CD14-positive monocyte (primary cell): Measurements from ENCODE around the gene PTPRN. TPM values are rescaled to one million over a fixed set of nuclear protein-coding genes. Genes with fewer than 3 reads are reported as not detected.

Source experiments
- DNase-seq, 3 donors: peaks; one replicate each; pipeline ENCODE4 v3.0.0-alpha.2; 2011 to 2022
- H2AFZ ChIP-seq: 2 replicates; pipeline ENCODE4 v1.6.0; 2012; ENCODE audit warnings: mild to moderate bottlenecking, low read depth, low read length, inconsistent platforms; ENCODE audit not compliant: insufficient read depth, poor library complexity, severe bottlenecking
- H3K27ac ChIP-seq, 2 donors: 1 replicate in 1 of 2; 2 replicates in 1 of 2; pipeline ENCODE4 v1.5.1; 2012 to 2013; ENCODE audit warnings: low read length in 2 of 2, control low read depth in 1 of 2, inconsistent platforms in 1 of 2, low read depth in 1 of 2, mild to moderate bottlenecking in 1 of 2
- H3K27me3 ChIP-seq, 2 donors: one replicate each; pipeline versions ENCODE4 v1.6.0 to v1.6.1; 2011 to 2013; ENCODE audit warnings: low read length in 2 of 2; ENCODE audit not compliant: control insufficient read depth in 2 of 2, insufficient read depth in 2 of 2
- H3K36me3 ChIP-seq, 2 donors: replicated peaks in 1 of 2; 1 replicate in 1 of 2; 2 replicates in 1 of 2; pipeline versions ENCODE4 v1.5.1 to v1.6.1; 2012 to 2013; ENCODE audit warnings: low read length in 2 of 2, control low read depth in 1 of 2, inconsistent platforms in 1 of 2, mild to moderate bottlenecking in 1 of 2; ENCODE audit not compliant: insufficient read depth in 2 of 2, control insufficient read depth in 1 of 2
- H3K4me1 ChIP-seq, 2 donors: 1 replicate in 1 of 2; 2 replicates in 1 of 2; pipeline versions ENCODE4 v1.5.1 to v1.6.1; 2012 to 2013; ENCODE audit warnings: low read length in 2 of 2, control low read depth in 1 of 2, inconsistent platforms in 1 of 2, mild to moderate bottlenecking in 1 of 2, moderate library complexity in 1 of 2; ENCODE audit not compliant: insufficient read depth in 2 of 2, control insufficient read depth in 1 of 2
- H3K4me2 ChIP-seq: replicated peaks from 2 replicates; pipeline ENCODE3; 2012; ENCODE audit warnings: low read length, moderate library complexity, mild to moderate bottlenecking; ENCODE audit not compliant: poor library complexity, severe bottlenecking; ENCODE audit errors: extremely low read depth
- H3K4me3 ChIP-seq, 3 experiments: fragments of 200-600 bp in 1 of 3; sonication (generic) in 1 of 3; replicated peaks in 1 of 3; 1 replicate in 2 of 3; 2 replicates in 1 of 3; pipeline ENCODE4 v1.5.1; 2011 to 2013; ENCODE audit warnings: low read length in 3 of 3, mild to moderate bottlenecking in 3 of 3, control low read depth in 2 of 3, low read depth in 2 of 3, inconsistent platforms in 1 of 3, moderate library complexity in 1 of 3
- H3K79me2 ChIP-seq: 2 replicates; pipeline ENCODE4 v1.6.0; 2012; ENCODE audit warnings: mild to moderate bottlenecking, control low read depth, inconsistent platforms, low read length, moderate library complexity; ENCODE audit not compliant: insufficient read depth
- H3K9ac ChIP-seq: 2 replicates; pipeline ENCODE4 v1.6.0; 2017; ENCODE audit warnings: low read length, mild to moderate bottlenecking; ENCODE audit not compliant: insufficient read depth, poor library complexity, severe bottlenecking
- H3K9me3 ChIP-seq, 2 donors: replicated peaks in 1 of 2; 1 replicate in 1 of 2; 2 replicates in 1 of 2; pipeline versions ENCODE4 v1.5.1 to v1.6.1; 2012 to 2013; ENCODE audit warnings: low read length in 2 of 2, control low read depth in 1 of 2; ENCODE audit not compliant: control insufficient read depth in 1 of 2, insufficient read depth in 1 of 2
- H4K20me1 ChIP-seq: 2 replicates; pipeline ENCODE4 v1.6.0; 2012; ENCODE audit warnings: mild to moderate bottlenecking, low read length, control low read depth, moderate library complexity; ENCODE audit not compliant: insufficient read depth
- H3K27ac Mint-ChIP-seq, 7 donors: one replicate each; pipeline ENCODE4 v1.8.0; 2020; ENCODE audit warnings: mild to moderate bottlenecking in 7 of 7, mixed read lengths in 7 of 7, moderate library complexity in 6 of 7, inconsistent platforms in 2 of 7
- H3K27me3 Mint-ChIP-seq, 3 donors: one replicate each; pipeline ENCODE4 v1.8.0; 2021 to 2022; ENCODE audit warnings: low read depth in 3 of 3, mild to moderate bottlenecking in 3 of 3, mixed read lengths in 3 of 3, moderate library complexity in 3 of 3, inconsistent platforms in 1 of 3
- H3K36me3 Mint-ChIP-seq, 2 donors: one replicate each; pipeline ENCODE4 v1.8.0; 2020; ENCODE audit warnings: mixed read lengths in 2 of 2, inconsistent platforms in 1 of 2, mild to moderate bottlenecking in 1 of 2
- H3K4me1 Mint-ChIP-seq: one replicate; pipeline ENCODE4 v1.8.0; 2020; ENCODE audit warnings: mild to moderate bottlenecking, mixed read lengths
- H3K4me3 Mint-ChIP-seq, 2 donors: one replicate each; pipeline ENCODE4 v1.8.0; 2020; ENCODE audit warnings: mild to moderate bottlenecking in 2 of 2, mixed read lengths in 2 of 2, moderate library complexity in 1 of 2
- H3K9me3 Mint-ChIP-seq, 7 donors: one replicate each; pipeline ENCODE4 v1.8.0; 2020 to 2022; ENCODE audit warnings: mixed read lengths in 7 of 7, mild to moderate bottlenecking in 6 of 7, moderate library complexity in 6 of 7, inconsistent platforms in 2 of 7
- WGBS: methylation state at CpG from one replicate; pipeline ENCODE4 v1.1.5; 2013; ENCODE audit warnings: missing lambda C conversion rate; ENCODE audit not compliant: insufficient coverage; 5-methylcytosine and 5-hydroxymethylcytosine counted together
- intact Hi-C, 2 donors: fragments of 100-400 bp; cut with micrococcal nuclease; formaldehyde crosslinking; loops; one replicate each; pipeline versions ENCODE4 v1.15.0 to v1.15.1; 2023
- polyA plus RNA-seq, 3 donors: library from polyadenylated mRNA; depleted of rRNA in 1 of 3; unstranded in 2 of 3; stranded (reverse) in 1 of 3; fragments of 300-500 nt in 2 of 3; fragments of >200 nt in 1 of 3; fragmentation: Illumina TruSeq in 2 of 3; gene quantifications; 1 replicate in 2 of 3; 2 replicates in 1 of 3; pipeline ENCODE4 v1.2.3, GENCODE V29; 2012 to 2021
- small RNA-seq: library from RNA; depleted of rRNA; stranded (forward); fragments of <200 nt; gene quantifications from one replicate; pipeline ENCODE3, GENCODE V24; 2012; ENCODE audit warnings: low read depth; ENCODE audit not compliant: insufficient read length
- TF ChIP-seq, protein P1 (sequence below): fragments of 200-600 bp; IDR thresholded peaks from one replicate; pipeline ENCODE4 v1.8.0; 2022; ENCODE audit warnings: antibody characterized with exemption, mild to moderate bottlenecking

PTPRN gene
- polyA plus RNA-seq, 3 donors = not detected

DNA sequence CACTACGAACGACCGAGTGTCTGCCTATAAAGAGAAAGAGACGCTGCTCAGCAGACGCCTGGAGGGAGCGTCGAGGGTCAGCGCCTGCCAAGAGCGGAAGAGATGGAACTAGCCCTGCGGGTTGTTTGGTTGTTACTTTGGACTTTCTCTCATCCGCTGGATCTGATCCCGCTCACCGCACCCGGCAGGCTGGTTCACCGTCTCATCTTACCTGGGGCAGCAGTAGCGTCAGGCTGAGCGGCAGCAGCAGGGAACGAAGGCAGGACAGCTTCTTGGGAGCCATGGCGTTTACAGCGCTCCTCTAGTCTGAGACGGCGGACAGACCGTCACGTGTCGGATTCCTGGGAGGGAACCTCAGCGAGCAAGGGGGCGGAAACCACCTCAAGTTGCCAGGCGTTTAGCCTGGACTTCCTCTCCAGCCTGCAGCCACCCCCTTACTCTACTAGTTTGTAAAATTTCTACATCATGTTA lies 65.9 kb downstream of the PTPRN start:
- peaks cover 0 to 1% (median 1%) of the 10 kb centered on the region in 3 donors for H3K27me3 Mint-ChIP-seq
- Histone ChIP-seq H3K27me3 (no peaks in the 10 kb centered on the region), H3K36me3 (peaks cover 7 to 29% of the 10 kb centered on the region in 2 donors), H3K9me3 (no peaks in the 10 kb centered on the region), H3K27ac (peak overlapping the region; percentile 29 to 41), H3K4me2 (peak overlapping the region; percentile 55), H3K4me1 (peaks cover 48 to 50% of the 10 kb centered on the region in 2 donors), H4K20me1 (no peaks in the 10 kb centered on the region), H3K79me2 (peaks cover 30% of the 10 kb centered on the region), H2AFZ (peak overlapping the region; percentile 52), H3K4me3 (peak overlapping the region in 2 of 3 experiments; percentile 34 to 59), H3K9ac (no peak overlapping the region)
- H3K27ac Mint-ChIP-seq = peak overlapping the region; percentile 72 to 95 (median 87)
- peak; percentile 64 to 79 (median 77) for DNase-seq
- no peaks in the 10 kb centered on the region for H3K9me3 Mint-ChIP-seq
- peaks cover 23 to 31% of the 10 kb centered on the region in 2 donors for H3K36me3 Mint-ChIP-seq
- H3K4me3 Mint-ChIP-seq = peak overlapping the region; percentile 79 to 89
- TF ChIP-seq, protein P1, sequence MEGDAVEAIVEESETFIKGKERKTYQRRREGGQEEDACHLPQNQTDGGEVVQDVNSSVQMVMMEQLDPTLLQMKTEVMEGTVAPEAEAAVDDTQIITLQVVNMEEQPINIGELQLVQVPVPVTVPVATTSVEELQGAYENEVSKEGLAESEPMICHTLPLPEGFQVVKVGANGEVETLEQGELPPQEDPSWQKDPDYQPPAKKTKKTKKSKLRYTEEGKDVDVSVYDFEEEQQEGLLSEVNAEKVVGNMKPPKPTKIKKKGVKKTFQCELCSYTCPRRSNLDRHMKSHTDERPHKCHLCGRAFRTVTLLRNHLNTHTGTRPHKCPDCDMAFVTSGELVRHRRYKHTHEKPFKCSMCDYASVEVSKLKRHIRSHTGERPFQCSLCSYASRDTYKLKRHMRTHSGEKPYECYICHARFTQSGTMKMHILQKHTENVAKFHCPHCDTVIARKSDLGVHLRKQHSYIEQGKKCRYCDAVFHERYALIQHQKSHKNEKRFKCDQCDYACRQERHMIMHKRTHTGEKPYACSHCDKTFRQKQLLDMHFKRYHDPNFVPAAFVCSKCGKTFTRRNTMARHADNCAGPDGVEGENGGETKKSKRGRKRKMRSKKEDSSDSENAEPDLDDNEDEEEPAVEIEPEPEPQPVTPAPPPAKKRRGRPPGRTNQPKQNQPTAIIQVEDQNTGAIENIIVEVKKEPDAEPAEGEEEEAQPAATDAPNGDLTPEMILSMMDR = no peak
- intact Hi-C loops = no loop called here
- H3K4me1 Mint-ChIP-seq = peaks cover 47% of the 10 kb centered on the region
- 59% methylated on average over 20 of the region's 28 CpGs for WGBS

Small RNAs within 50 kb of the gene (small RNA-seq; reads per million reads assigned to genes)
- not detected for gene AC053503.3
- gene MIR153-1 = not detected

Other genes starting within 250 kb of the PTPRN start
- gene IHH, start 248.5 kb downstream of the PTPRN start, polyA plus RNA-seq = not detected
- gene NHEJ1, start 148.6 kb downstream of the PTPRN start, polyA plus RNA-seq = 10 to 100 TPM; 12.6 to 20.9 (median 20.3) TPM
- gene SLC23A3, start 139.4 kb downstream of the PTPRN start, polyA plus RNA-seq = 1 to 10 TPM in 1 of 3 donors, not detected in 2; 1.1 TPM
- gene CNPPD1, start 132.5 kb downstream of the PTPRN start, polyA plus RNA-seq = 100 to 1,000 TPM in 1 of 3 donors, 10 to 100 TPM in 2; 68.8 to 109 (median 71.3) TPM
- 10 to 100 TPM; 37.7 to 60.9 (median 39.4) TPM for gene RETREG2, start 131.1 kb downstream of the PTPRN start, polyA plus RNA-seq
- 10 to 100 TPM; 45.7 to 98.9 (median 53.2) TPM for gene ZFAND2B, start 102.6 kb downstream of the PTPRN start, polyA plus RNA-seq
- gene ABCB6, start 90.4 kb downstream of the PTPRN start, polyA plus RNA-seq = 1 to 10 TPM in 1 of 3 donors, under 1 TPM in 2; 0.28 to 4.8 (median 0.58) TPM
- gene ATG9A, start 79.8 kb downstream of the PTPRN start, polyA plus RNA-seq = 10 to 100 TPM; 24.7 to 55.2 (median 26.3) TPM
- 10 to 100 TPM in 2 of 3 donors, 1 to 10 TPM in 1; 7.6 to 79.3 (median 10.4) TPM for gene ANKZF1, start 79.6 kb downstream of the PTPRN start, polyA plus RNA-seq
- 10 to 100 TPM in 1 of 3 donors, 1 to 10 TPM in 2; 4.0 to 11.7 (median 7.7) TPM for gene GLB1L, start 64.0 kb downstream of the PTPRN start, polyA plus RNA-seq
- 10 to 100 TPM; 16.7 to 40.7 (median 17.8) TPM for gene STK16, start 63.9 kb downstream of the PTPRN start, polyA plus RNA-seq
- gene TUBA4B, start 56.2 kb downstream of the PTPRN start, polyA plus RNA-seq = not detected
- gene TUBA4A, start 55.5 kb downstream of the PTPRN start, polyA plus RNA-seq = 100 to 1,000 TPM in 1 of 3 donors, 10 to 100 TPM in 2; 72.7 to 452 (median 81.9) TPM
- gene DNAJB2, start 30.0 kb downstream of the PTPRN start, polyA plus RNA-seq = 10 to 100 TPM in 1 of 3 donors, 1 to 10 TPM in 2; 1.7 to 55.4 (median 1.9) TPM
- gene RESP18, start 23.3 kb upstream of the PTPRN start, polyA plus RNA-seq = not detected
- gene DNPEP, start 78.5 kb upstream of the PTPRN start, polyA plus RNA-seq = 10 to 100 TPM; 51.6 to 83.1 (median 60.6) TPM
- gene DES, start 109.0 kb upstream of the PTPRN start, polyA plus RNA-seq = 1 to 10 TPM; 2.4 to 4.0 (median 2.4) TPM
- gene SPEG, start 125.4 kb upstream of the PTPRN start, polyA plus RNA-seq = not detected
- 10 to 100 TPM; 35.5 to 71.2 (median 35.9) TPM for gene GMPPA, start 189.5 kb upstream of the PTPRN start, polyA plus RNA-seq
- gene ASIC4, start 205.1 kb upstream of the PTPRN start, polyA plus RNA-seq = not detected
- under 1 TPM; 0.09 to 0.32 (median 0.09) TPM for gene CHPF, start 234.4 kb upstream of the PTPRN start, polyA plus RNA-seq
- gene TMEM198, start 234.6 kb upstream of the PTPRN start, polyA plus RNA-seq = not detected